ENCODE results near the gene ADGRG4.

- TF ChIP-seq POLR2A (IDR thresholded peaks at IDR 0.05) (no peak), CTCF (IDR thresholded peaks at IDR 0.05) (no peak)
Observed at GRCh38 chrX:136255541-136255940, 45.2 kb upstream of the ADGRG4 start.

All from heart left ventricle (tissue), 13 donors.